ENCODE measurements around the gene HPN. TPM values are rescaled to one million over a fixed set of nuclear protein-coding genes. Genes with fewer than 3 reads are reported as not detected.

HPN gene
- total and polyA plus RNA-seq, 2 experiments from 2014 or later = 21.3 to 36.2 TPM

- Histone ChIP-seq H3K4me3 (no peak overlapping the region), H3K4me1 (ENCODE audit: low read depth) (no peaks in the 10 kb centered on the region), H3K9me3 (ENCODE audit: low read depth) (no peaks in the 10 kb centered on the region), H3K36me3 (no peaks in the 10 kb centered on the region), H3K27me3 (no peaks in the 10 kb centered on the region), H3K27ac (no peak overlapping the region)
- no peak for DNase-seq (ENCODE audit: low read depth in 1 of 2, low spot score in 1 of 2)
- TF ChIP-seq CTCF (IDR thresholded peaks at IDR 0.05; ENCODE audit: low read depth, low read length) = no peak
Measured at GRCh38 chr19:35074426-35075201, 33.1 kb downstream of the HPN start.

- Histone ChIP-seq H3K36me3 (no peaks in the 10 kb centered on the region), H3K27ac (no peak overlapping the region), H3K9me3 (ENCODE audit: low read depth) (no peaks in the 10 kb centered on the region), H3K27me3 (no peaks in the 10 kb centered on the region), H3K4me3 (no peak overlapping the region), H3K4me1 (ENCODE audit: low read depth) (no peaks in the 10 kb centered on the region)
- no peak for DNase-seq (ENCODE audit: low read depth in 1 of 2, low spot score in 1 of 2)
- TF ChIP-seq CTCF (IDR thresholded peaks at IDR 0.05; ENCODE audit: low read depth, low read length) = no peak
Measured at GRCh38 chr19:35075202-35076025, 33.9 kb downstream of the HPN start.

- Histone ChIP-seq H3K36me3 (no peaks in the 10 kb centered on the region), H3K4me3 (no peak overlapping the region), H3K27me3 (no peaks in the 10 kb centered on the region), H3K9me3 (ENCODE audit: low read depth) (no peaks in the 10 kb centered on the region), H3K4me1 (ENCODE audit: low read depth) (no peaks in the 10 kb centered on the region), H3K27ac (no peak overlapping the region)
- TF ChIP-seq CTCF (IDR thresholded peaks at IDR 0.05; ENCODE audit: low read depth, low read length) = no peak
- no peak for DNase-seq (ENCODE audit: low read depth in 1 of 2, low spot score in 1 of 2)
Measured at GRCh38 chr19:35076026-35076370, 34.5 kb downstream of the HPN start.

GRCh38 chr19:35076657-35077056 is 35.1 kb downstream of the HPN start:
- TF ChIP-seq CTCF (IDR thresholded peaks at IDR 0.05; ENCODE audit: low read depth, low read length) = no peak
- no peaks in the 10 kb centered on the region for H3K36me3 ChIP-seq

GRCh38 chr19:35077411-35078223 is 36.1 kb downstream of the HPN start:
- Histone ChIP-seq H3K9me3 (ENCODE audit: low read depth) (no peaks in the 10 kb centered on the region), H3K4me1 (ENCODE audit: low read depth) (no peaks in the 10 kb centered on the region), H3K27ac (no peak overlapping the region), H3K4me3 (no peak overlapping the region), H3K27me3 (no peaks in the 10 kb centered on the region), H3K36me3 (no peaks in the 10 kb centered on the region)
- DNase-seq (ENCODE audit: low read depth in 1 of 2, low spot score in 1 of 2) = no peak
- TF ChIP-seq CTCF (IDR thresholded peaks at IDR 0.05; ENCODE audit: low read depth, low read length) = no peak

More at GRCh38 chr19:35076657-35077056, 35.1 kb downstream of the HPN start:
- Histone ChIP-seq H3K27ac (no peak overlapping the region), H3K9me3 (ENCODE audit: low read depth) (no peaks in the 10 kb centered on the region), H3K4me1 (ENCODE audit: low read depth) (no peaks in the 10 kb centered on the region), H3K27me3 (no peaks in the 10 kb centered on the region), H3K4me3 (no peak overlapping the region)
- no peak for DNase-seq (ENCODE audit: low read depth in 1 of 2, low spot score in 1 of 2)

Data from cardiac muscle cell (in vitro differentiated cells and primary cell).